GM12865 (cell line): Measurements from ENCODE around the gene C16orf54.
"Not testable (repeated sequence)": the region's sequence is repeated elsewhere in the genome, so short reads cannot be mapped to it uniquely, and the experiment has no call there.

Experiments used
- DNase-seq: peaks from one replicate; pipeline ENCODE4 v3.0.0; 2010; ENCODE audit warnings: low read depth
- H3K4me3 ChIP-seq: 2 replicates; pipeline ENCODE4 v1.5.1; 2011; ENCODE audit warnings: mild to moderate bottlenecking, low read depth, low read length, control low read depth
- CTCF ChIP-seq: IDR thresholded peaks from 2 replicates; pipeline ENCODE4 v1.5.1; 2011; ENCODE audit warnings: low read length, control low read depth, low read depth, inconsistent platforms; ENCODE audit not compliant: insufficient read depth; ENCODE audit errors: missing control alignments

C16orf54 gene

GRCh38 chr16:29734786-29735185, 11.0 kb downstream of the C16orf54 start:
- TF ChIP-seq CTCF: no peak
- no peak for DNase-seq
- H3K4me3 ChIP-seq: no peak overlapping the region

- peak; percentile 95 for DNase-seq
- peak overlapping the region; percentile 3 for H3K4me3 ChIP-seq
Measured at GRCh38 chr16:29731768-29732601, 13.8 kb downstream of the C16orf54 start.

GRCh38 chr16:29730649-29731048, 15.1 kb downstream of the C16orf54 start:
- TF ChIP-seq CTCF: no peak
- H3K4me3 ChIP-seq: peak overlapping the region; percentile 36
- peak; percentile 86 for DNase-seq

- H3K4me3 ChIP-seq: no peak overlapping the region
- peak; percentile 48 for TF ChIP-seq CTCF
- peak; percentile 45 for DNase-seq
Measured at GRCh38 chr16:29729116-29729521, 16.7 kb downstream of the C16orf54 start.

GRCh38 chr16:29727452-29727851, 18.3 kb downstream of the C16orf54 start:
- DNase-seq: no peak
- no peak overlapping the region for H3K4me3 ChIP-seq
- no peak for TF ChIP-seq CTCF

GRCh38 chr16:29726845-29727377, 18.9 kb downstream of the C16orf54 start:
- H3K4me3 ChIP-seq: no peak overlapping the region
- no peak for TF ChIP-seq CTCF
- no peak for DNase-seq

- peak; percentile 78 for DNase-seq
- H3K4me3 ChIP-seq: not testable (repeated sequence)
- TF ChIP-seq CTCF: peak; percentile 64
Measured at GRCh38 chr16:29721167-29721879, 24.5 kb downstream of the C16orf54 start.
